ACC112 (cell line): ENCODE results near the gene IL10RA.

Experiments used
- H2AFZ ChIP-seq: fragments of 200-600 bp; sonication (generic); one replicate; pipeline ENCODE4 v1.6.0; 2017; ENCODE audit warnings: antibody characterized with exemption, low read length; ENCODE audit not compliant: unreplicated experiment
- H3K27ac ChIP-seq: fragments of 200-600 bp; sonication (generic); 2 replicates; pipeline ENCODE4 v1.5.1; 2014; ENCODE audit warnings: low read depth, mild to moderate bottlenecking, antibody characterized with exemption, low read length, moderate library complexity
- H3K27me3 ChIP-seq: fragments of 200-600 bp; sonication (generic); 2 replicates; pipeline ENCODE4 v1.6.1; 2014; ENCODE audit warnings: mild to moderate bottlenecking, antibody characterized with exemption, low read length, moderate library complexity, mixed read lengths; ENCODE audit not compliant: insufficient read depth
- H3K36me3 ChIP-seq: fragments of 200-600 bp; sonication (generic); 2 replicates; pipeline ENCODE4 v1.6.1; 2016; ENCODE audit warnings: mild to moderate bottlenecking, antibody characterized with exemption, low read length, moderate library complexity, mixed read lengths; ENCODE audit not compliant: insufficient read depth
- H3K4me1 ChIP-seq: fragments of 200-600 bp; sonication (generic); one replicate; pipeline ENCODE4 v1.6.1; 2016; ENCODE audit warnings: low read length, mixed read lengths; ENCODE audit not compliant: insufficient read depth, unreplicated experiment, control insufficient read depth
- H3K4me3 ChIP-seq: fragments of 200-600 bp; sonication (generic); 2 replicates; pipeline ENCODE4 v1.5.1; 2014; ENCODE audit warnings: mild to moderate bottlenecking, low read depth, low read length
- H3K79me2 ChIP-seq: fragments of 200-600 bp; sonication (generic); one replicate; pipeline ENCODE4 v1.6.0; 2016; ENCODE audit warnings: low read length; ENCODE audit not compliant: control insufficient read depth, unreplicated experiment, insufficient read depth

The IL10RA gene

GRCh38 chr11:117985953-117986887 is at the start of gene IL10RA:
TSS of gene IL10RA (plus strand) at chr11:117986394. CDS start at chr11:117986468, 74 bp downstream.
- H3K36me3 ChIP-seq, result no peaks in the 10 kb centered on the region
- H3K4me1 ChIP-seq, result no peaks in the 10 kb centered on the region
- no peaks in the 10 kb centered on the region for H3K79me2 ChIP-seq
- peaks cover 59% of the 10 kb centered on the region for H3K27me3 ChIP-seq
- H2AFZ ChIP-seq, result no peak within 1 kb of the TSS
- H3K4me3 ChIP-seq, result peak within 1 kb of the TSS; percentile 51
- no peak within 1 kb of the TSS for H3K27ac ChIP-seq

- H2AFZ ChIP-seq, result no peak overlapping the region
- no peaks in the 10 kb centered on the region for H3K36me3 ChIP-seq
- peaks cover 59% of the 10 kb centered on the region for H3K27me3 ChIP-seq
- H3K4me3 ChIP-seq, result no peak overlapping the region
- no peaks in the 10 kb centered on the region for H3K4me1 ChIP-seq
- H3K27ac ChIP-seq, result no peak overlapping the region
- no peaks in the 10 kb centered on the region for H3K79me2 ChIP-seq
These were observed 49.2 kb upstream of the IL10RA start for GRCh38 chr11:117936973-117937372.

- Histone ChIP-seq H2AFZ (no peak overlapping the region), H3K27me3 (peaks cover 71% of the 10 kb centered on the region), H3K79me2 (no peaks in the 10 kb centered on the region), H3K27ac (no peak overlapping the region), H3K4me1 (no peaks in the 10 kb centered on the region), H3K4me3 (no peak overlapping the region), H3K36me3 (no peaks in the 10 kb centered on the region)
These were observed 45.5 kb upstream of the IL10RA start for GRCh38 chr11:117940736-117941135.

GRCh38 chr11:117941163-117941707 is 45.0 kb upstream of the IL10RA start:
- no peaks in the 10 kb centered on the region for H3K36me3 ChIP-seq
- no peaks in the 10 kb centered on the region for H3K79me2 ChIP-seq
- no peak overlapping the region for H3K4me3 ChIP-seq
- H3K27me3 ChIP-seq, result peaks cover 68% of the 10 kb centered on the region
- H3K27ac ChIP-seq, result no peak overlapping the region
- no peak overlapping the region for H2AFZ ChIP-seq
- H3K4me1 ChIP-seq, result no peaks in the 10 kb centered on the region

GRCh38 chr11:117941976-117942654 is 44.1 kb upstream of the IL10RA start:
- no peaks in the 10 kb centered on the region for H3K79me2 ChIP-seq
- H2AFZ ChIP-seq, result no peak overlapping the region
- H3K27ac ChIP-seq, result no peak overlapping the region
- no peaks in the 10 kb centered on the region for H3K4me1 ChIP-seq
- no peak overlapping the region for H3K4me3 ChIP-seq
- H3K27me3 ChIP-seq, result peaks cover 59% of the 10 kb centered on the region
- no peaks in the 10 kb centered on the region for H3K36me3 ChIP-seq

GRCh38 chr11:117944554-117944953 is 41.6 kb upstream of the IL10RA start:
- Histone ChIP-seq H3K79me2 (no peaks in the 10 kb centered on the region), H3K27me3 (peaks cover 52% of the 10 kb centered on the region), H3K36me3 (no peaks in the 10 kb centered on the region), H3K4me1 (no peaks in the 10 kb centered on the region), H3K4me3 (no peak overlapping the region), H3K27ac (no peak overlapping the region), H2AFZ (no peak overlapping the region)

- Histone ChIP-seq H3K79me2 (no peaks in the 10 kb centered on the region), H3K27me3 (peaks cover 52% of the 10 kb centered on the region), H3K4me1 (no peaks in the 10 kb centered on the region), H3K4me3 (no peak overlapping the region), H3K27ac (no peak overlapping the region), H3K36me3 (no peaks in the 10 kb centered on the region), H2AFZ (no peak overlapping the region)
These were observed 41.0 kb upstream of the IL10RA start for GRCh38 chr11:117945047-117945810.

- Histone ChIP-seq H2AFZ (no peak overlapping the region), H3K27me3 (peaks cover 55% of the 10 kb centered on the region), H3K79me2 (no peaks in the 10 kb centered on the region), H3K4me3 (no peak overlapping the region), H3K36me3 (no peaks in the 10 kb centered on the region), H3K4me1 (no peaks in the 10 kb centered on the region), H3K27ac (no peak overlapping the region)
These were observed 39.9 kb upstream of the IL10RA start for GRCh38 chr11:117946156-117946841.

GRCh38 chr11:117946842-117947526 is 39.2 kb upstream of the IL10RA start:
- Histone ChIP-seq H3K27me3 (peaks cover 56% of the 10 kb centered on the region), H3K4me1 (no peaks in the 10 kb centered on the region), H3K79me2 (no peaks in the 10 kb centered on the region), H2AFZ (no peak overlapping the region), H3K4me3 (no peak overlapping the region), H3K36me3 (no peaks in the 10 kb centered on the region), H3K27ac (no peak overlapping the region)
